C4-2B (cell line): ENCODE data around the gene CPXM1.

Experiments used
- H3K27ac ChIP-seq: fragments of 450-650 bp; 2 replicates; pipeline ENCODE4 v1.5.1; 2017
- CTCF ChIP-seq: fragments of 450-650 bp; conservative IDR thresholded peaks from 2 replicates; pipeline ENCODE4 v1.5.1; 2017; ENCODE audit warnings: mild to moderate bottlenecking
- ZFX ChIP-seq: fragments of 450-650 bp; IDR thresholded peaks from 2 replicates; pipeline ENCODE4 v1.6.1; 2017

The CPXM1 gene

GRCh38 chr20:2768632-2769015 is 31.8 kb downstream of the CPXM1 start:
- TF ChIP-seq ZFX (no peak), CTCF (no peak)
- H3K27ac ChIP-seq = peak overlapping the region; percentile 87

GRCh38 chr20:2767768-2768631 is 32.4 kb downstream of the CPXM1 start:
- peak; percentile 20; the same call in 1 of the 2 replicates for TF ChIP-seq ZFX
- no peak for TF ChIP-seq CTCF
- peak overlapping the region; percentile 87 for H3K27ac ChIP-seq

GRCh38 chr20:2763186-2763585 is 37.2 kb downstream of the CPXM1 start:
- no peak overlapping the region for H3K27ac ChIP-seq
- TF ChIP-seq ZFX = no peak
- no peak for TF ChIP-seq CTCF

GRCh38 chr20:2762578-2763131 is 37.8 kb downstream of the CPXM1 start:
- TF ChIP-seq ZFX (no peak), CTCF (no peak)
- no peak overlapping the region for H3K27ac ChIP-seq

GRCh38 chr20:2761885-2762284 is 38.5 kb downstream of the CPXM1 start:
- no peak for TF ChIP-seq ZFX
- TF ChIP-seq CTCF = no peak
- H3K27ac ChIP-seq = no peak overlapping the region

GRCh38 chr20:2760952-2761305 is 39.5 kb downstream of the CPXM1 start:
- no peak for TF ChIP-seq CTCF
- TF ChIP-seq ZFX = no peak
- H3K27ac ChIP-seq = no peak overlapping the region

GRCh38 chr20:2760297-2760951 is 40.0 kb downstream of the CPXM1 start:
- no peak overlapping the region for H3K27ac ChIP-seq

More at GRCh38 chr20:2760297-2760951, 40.0 kb downstream of the CPXM1 start:
- no peak for TF ChIP-seq ZFX
- no peak for TF ChIP-seq CTCF
